ENCODE results near the gene FLT4.

FLT4 gene

DNA sequence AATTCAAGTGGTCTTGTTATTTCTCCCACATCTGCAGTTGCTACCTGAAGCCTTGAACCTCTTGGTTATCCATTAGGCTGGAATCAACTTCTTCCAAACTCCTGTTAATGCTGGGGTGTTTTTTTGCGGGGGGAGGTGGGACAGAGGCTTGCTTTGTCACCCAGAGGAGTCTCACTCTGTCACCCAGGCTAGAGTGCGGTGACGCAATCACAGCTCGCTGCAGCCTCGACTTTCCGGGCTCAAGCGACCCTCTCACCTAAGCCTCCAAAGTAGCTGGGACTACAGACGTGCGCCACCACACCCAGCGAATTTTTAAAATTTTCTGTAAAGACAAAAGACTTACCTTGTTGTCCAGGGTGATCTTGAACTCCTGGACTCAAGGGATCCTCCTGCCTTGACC, 62.5 kb downstream of the FLT4 start:
- DNase-seq: no peak

DNA sequence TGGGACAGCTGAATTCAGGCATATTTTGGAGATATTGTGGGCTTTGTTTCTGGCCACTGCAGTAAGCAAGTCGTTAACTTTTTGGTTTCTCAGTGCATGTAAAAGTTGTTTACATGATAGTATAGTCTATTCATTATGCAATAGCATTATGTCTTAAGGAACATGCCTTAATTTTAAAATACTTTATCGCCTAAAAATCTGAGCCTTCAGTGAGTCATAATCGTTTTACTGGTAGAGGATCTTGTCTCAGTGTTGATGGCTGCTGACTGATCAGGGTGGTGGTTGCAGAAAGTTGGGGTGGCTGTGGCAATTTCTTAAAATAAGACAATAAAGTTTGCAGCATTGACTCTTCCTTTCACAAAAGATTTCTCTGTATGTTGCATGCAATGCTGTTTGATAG, 63.2 kb downstream of the FLT4 start:
- no peak for DNase-seq

DNA sequence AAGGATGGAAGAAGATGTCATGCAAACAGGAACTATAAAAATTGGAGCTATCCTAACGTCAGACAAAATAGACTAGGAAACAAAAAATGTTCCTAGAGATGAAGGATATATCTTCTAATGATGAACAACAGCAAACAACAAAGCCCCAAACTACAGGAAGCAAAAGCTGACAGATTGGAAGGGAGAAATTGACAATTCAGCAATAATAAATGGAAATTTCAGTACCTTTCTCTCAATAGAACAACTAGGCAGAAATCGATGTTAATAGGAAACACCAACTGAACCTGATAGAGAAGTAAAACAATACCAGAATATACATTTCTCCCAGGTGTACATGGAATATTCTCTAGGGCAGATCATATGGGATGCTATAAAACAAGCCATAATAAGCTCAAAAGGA, 65.7 kb downstream of the FLT4 start:
- DNase-seq: no peak

DNA sequence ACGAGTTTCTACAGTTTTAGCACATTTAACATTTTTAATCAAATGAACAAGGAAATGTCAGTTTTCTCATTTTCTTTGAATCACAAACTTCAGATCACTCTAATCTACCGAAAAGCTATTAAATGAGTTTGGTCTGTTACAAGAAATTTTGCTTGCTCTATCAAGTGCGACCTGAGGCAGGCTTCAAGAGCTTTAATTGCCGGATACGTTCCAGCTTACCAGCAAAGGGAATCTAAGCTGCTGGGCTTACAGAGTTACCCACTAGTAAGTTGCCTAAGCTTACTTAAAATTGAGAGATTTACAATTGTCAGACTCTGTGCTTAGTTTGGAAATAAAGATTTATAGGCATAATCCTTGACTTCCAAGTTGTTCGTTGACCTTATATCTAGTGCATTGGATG, 68.7 kb downstream of the FLT4 start:
- DNase-seq: no peak

DNA sequence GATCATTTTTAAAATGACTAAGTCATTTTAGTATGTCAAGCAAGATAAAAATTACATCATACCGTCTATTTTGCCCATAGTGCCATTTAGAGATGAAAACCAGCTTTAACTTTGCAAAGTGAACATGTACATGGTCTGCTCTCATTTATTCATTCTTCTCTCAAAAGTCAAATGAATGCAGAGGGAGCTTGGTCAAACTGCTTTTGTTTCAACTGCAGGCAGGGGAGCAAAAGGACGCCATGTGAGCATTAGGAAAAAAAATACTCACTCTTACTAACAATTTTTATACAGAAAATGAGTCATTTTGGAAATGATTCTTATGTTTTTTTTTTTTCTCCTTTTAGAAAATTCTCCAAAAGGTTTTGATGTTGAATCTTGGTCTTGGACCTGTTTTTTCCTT, 73.8 kb downstream of the FLT4 start:
- no peak for DNase-seq

DNA sequence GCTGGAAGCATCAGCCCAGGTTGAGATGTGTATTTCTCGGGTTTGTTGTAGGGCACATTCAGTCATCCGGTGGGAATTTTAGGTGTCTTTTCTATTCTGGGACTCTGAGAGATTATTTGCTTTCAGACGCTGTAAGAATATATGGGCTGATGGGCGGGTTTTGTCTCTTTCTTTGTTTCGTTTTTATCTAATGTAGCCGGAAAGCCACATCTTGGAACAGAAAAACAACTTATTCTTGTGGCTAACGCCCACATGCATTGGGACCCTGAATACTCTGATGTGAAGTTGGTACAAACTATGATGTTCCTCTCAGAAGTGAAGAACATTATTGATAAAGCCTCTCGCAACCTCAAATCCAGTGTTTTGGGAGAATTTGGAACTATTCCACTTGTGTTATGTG, 80.5 kb downstream of the FLT4 start:
- DNase-seq: no peak

DNA sequence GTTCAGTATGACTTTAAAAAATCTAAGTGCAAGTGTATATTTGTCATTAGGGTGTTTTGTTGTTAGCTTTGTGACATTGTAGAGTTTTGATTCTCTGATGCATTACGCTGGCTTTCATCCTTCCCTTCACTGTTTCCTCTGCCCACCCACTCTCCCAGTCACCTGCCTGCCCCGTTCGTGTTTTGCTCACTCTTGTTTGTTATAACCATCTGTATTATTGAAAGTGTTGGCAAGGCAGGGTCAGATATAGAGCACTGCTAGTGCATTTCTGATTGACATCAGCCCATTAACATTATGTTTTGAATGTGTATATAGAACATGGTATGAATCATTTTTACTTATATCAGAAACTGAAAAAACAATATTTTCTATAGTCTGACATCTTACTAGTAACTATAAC, 85.4 kb downstream of the FLT4 start:
- peak; percentile 13 for DNase-seq

DNA sequence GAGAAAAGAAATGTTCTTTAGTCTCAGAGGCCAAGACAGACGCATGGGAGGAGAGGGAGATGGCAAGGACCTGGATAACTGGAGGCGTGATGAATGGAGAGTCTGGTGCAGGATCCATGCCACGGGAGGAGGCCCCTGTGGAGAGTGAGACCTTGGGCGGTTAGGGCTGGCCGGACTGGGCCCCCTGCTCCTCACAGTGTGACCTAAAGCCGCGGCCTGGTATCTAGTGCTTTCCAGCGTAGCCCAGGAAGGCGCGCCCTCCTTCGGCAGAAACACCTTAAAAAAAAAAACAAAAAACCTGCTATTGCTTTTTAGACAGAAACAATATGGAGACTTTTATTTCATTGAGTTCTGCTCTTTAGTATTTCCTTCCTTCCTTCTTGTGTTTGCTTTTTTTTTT, 91.2 kb downstream of the FLT4 start:
- no peak for DNase-seq

DNA sequence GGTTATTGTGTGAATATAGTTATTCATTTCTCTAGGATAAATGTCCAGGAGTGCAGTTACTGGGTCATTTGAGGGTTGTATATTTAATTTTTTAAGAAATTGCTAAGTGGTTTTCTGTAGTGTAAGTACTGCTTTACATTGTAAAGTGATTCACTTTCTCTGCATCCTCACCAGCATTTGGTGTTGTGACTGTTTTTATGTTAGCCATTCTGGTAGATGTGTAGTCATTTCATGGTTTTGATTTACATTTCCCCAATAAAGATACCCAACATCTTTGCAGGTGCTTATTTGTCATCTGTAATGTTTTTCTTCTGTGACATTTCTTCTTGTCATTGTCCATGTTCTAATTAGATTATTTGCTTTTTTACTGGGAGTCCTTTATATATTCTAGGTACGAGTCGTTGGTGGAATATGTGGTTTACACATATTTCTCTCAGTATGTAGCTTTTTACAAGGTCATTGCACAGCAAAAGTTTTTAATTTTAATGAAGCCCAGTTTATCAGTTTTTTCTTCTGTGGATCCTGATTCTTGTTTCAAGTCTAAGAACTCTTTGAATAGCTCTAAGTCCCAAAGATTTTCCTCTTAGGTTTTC, 92.1 kb downstream of the FLT4 start:
- DNase-seq: no peak

DNA sequence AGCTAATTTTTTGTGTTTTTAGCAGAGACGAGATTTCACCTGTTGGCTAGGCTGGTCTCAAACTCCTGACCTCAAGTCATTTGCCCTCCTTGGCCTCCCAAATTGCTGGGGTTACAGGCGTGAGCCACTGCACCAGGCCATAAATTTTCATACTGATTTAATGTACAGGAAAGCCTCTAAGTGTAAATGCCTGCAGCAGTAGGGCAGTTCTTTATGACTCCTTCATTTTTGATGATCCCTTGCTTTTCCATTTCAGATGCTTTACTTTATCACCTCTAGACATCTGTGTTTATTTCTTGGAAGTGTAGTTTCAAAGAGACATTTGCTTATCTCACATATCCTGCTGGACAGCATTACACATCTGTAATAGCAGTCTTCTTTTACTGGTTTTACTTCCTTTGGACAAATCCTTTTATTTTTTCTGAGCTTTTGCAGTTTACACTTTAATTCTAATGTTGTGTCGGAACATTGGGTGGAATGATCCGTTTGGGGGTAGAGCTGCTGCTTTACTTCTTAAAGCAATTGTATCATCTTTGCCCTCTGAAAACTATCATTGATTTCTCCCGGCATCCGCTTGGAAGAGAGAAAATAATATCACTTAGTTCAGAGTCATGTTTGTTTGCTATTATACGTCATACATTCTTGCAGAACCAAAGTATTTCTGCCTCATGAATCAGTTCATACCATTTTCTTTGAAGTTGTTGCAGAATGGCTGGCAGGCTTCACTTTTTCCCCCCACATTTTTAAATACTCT, 94.1 kb downstream of the FLT4 start:
- no peak for DNase-seq

DNA sequence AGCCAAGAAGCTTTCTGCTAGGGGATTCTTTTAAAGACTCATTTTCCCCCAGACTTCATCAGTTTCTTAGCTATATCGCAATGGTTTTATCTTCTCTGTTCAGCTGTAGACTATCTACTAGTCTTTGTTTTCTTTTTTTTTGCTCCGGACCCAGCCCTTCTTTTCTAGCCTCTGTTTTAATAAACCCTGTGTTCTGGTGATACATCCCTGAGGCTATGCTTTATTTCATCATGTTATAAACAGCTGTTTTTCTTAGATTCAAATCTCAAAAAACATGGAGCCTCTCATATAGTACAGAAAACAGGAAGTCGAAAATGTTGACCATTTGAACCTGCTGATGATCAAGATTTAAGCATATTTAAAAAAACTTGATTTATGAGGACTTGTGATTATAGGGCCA, 95.9 kb downstream of the FLT4 start:
- DNase-seq: no peak
